Activated B cell treated with CpG ODN at 0.5 μM for 24 hours (primary cell): ENCODE results near the gene TMEM164. TPM values are rescaled to one million over a fixed set of nuclear protein-coding genes. Genes with fewer than 3 reads are reported as not detected.

Experiments used
- ATAC-seq: fragments of 200-7000 bp; cut with Tn5 transposase; one replicate; pipeline ENCODE4 v1.10.0; 2021; ENCODE audit warnings: low read depth, mild to moderate bottlenecking, moderate library complexity
- CTCF ChIA-PET: fragments of 350-600 bp; sonication (Branson Sonifier 250); formaldehyde crosslinking; loops from one replicate; lab custom pipeline; 2021; ENCODE audit warnings: antibody characterized with exemption; lab: Charles Lee
- POLR2A ChIA-PET: fragments of 350-600 bp; sonication (Branson Sonifier 250); formaldehyde crosslinking; loops from one replicate; lab custom pipeline; 2021; ENCODE audit warnings: antibody characterized with exemption; lab: Charles Lee
- DNase-seq: peaks from one replicate; pipeline ENCODE4 v3.0.0; 2022
- H3K27ac Mint-ChIP-seq: one replicate; pipeline ENCODE4 v1.8.0; 2020; ENCODE audit warnings: mixed read lengths
- H3K27me3 Mint-ChIP-seq: one replicate; pipeline ENCODE4 v1.8.0; 2021; ENCODE audit warnings: mixed read lengths
- H3K36me3 Mint-ChIP-seq: one replicate; pipeline ENCODE4 v1.8.0; 2021; ENCODE audit warnings: low read depth, mixed read lengths
- H3K4me1 Mint-ChIP-seq: one replicate; pipeline ENCODE4 v1.8.0; 2021; ENCODE audit warnings: mixed read lengths
- H3K4me3 Mint-ChIP-seq: one replicate; pipeline ENCODE4 v1.8.0; 2020; ENCODE audit warnings: mild to moderate bottlenecking, mixed read lengths
- H3K9me3 Mint-ChIP-seq: one replicate; pipeline ENCODE4 v1.8.0; 2020; ENCODE audit warnings: mixed read lengths
- intact Hi-C: fragments of 100-400 bp; cut with micrococcal nuclease; formaldehyde crosslinking; loops from one replicate; pipeline ENCODE4 v1.15.1; 2024
- total RNA-seq: library from RNA; stranded (reverse); gene quantifications from 2 replicates; pipeline ENCODE4 v1.2.3, GENCODE V29; 2022
- TF ChIP-seq, protein P1 (sequence below): fragments of 200-600 bp; IDR thresholded peaks from one replicate; pipeline ENCODE4 v1.8.0; 2022; ENCODE audit warnings: antibody characterized with exemption, mild to moderate bottlenecking

Gene TMEM164
- total RNA-seq, 1 donor from 2014 or later, result 21.8 TPM

- intact Hi-C loops, result no loop called here
- no peak for ATAC-seq
- TF ChIP-seq, protein P1, sequence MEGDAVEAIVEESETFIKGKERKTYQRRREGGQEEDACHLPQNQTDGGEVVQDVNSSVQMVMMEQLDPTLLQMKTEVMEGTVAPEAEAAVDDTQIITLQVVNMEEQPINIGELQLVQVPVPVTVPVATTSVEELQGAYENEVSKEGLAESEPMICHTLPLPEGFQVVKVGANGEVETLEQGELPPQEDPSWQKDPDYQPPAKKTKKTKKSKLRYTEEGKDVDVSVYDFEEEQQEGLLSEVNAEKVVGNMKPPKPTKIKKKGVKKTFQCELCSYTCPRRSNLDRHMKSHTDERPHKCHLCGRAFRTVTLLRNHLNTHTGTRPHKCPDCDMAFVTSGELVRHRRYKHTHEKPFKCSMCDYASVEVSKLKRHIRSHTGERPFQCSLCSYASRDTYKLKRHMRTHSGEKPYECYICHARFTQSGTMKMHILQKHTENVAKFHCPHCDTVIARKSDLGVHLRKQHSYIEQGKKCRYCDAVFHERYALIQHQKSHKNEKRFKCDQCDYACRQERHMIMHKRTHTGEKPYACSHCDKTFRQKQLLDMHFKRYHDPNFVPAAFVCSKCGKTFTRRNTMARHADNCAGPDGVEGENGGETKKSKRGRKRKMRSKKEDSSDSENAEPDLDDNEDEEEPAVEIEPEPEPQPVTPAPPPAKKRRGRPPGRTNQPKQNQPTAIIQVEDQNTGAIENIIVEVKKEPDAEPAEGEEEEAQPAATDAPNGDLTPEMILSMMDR, result no peak
- CTCF ChIA-PET, result no interaction called here
- peaks cover 4% of the 10 kb centered on the region for H3K36me3 Mint-ChIP-seq
- no peak overlapping the region for H3K4me3 Mint-ChIP-seq
- POLR2A ChIA-PET, result no interaction called here
- H3K9me3 Mint-ChIP-seq, result no peaks in the 10 kb centered on the region
- H3K4me1 Mint-ChIP-seq, result peaks cover 22% of the 10 kb centered on the region
- no peak overlapping the region for H3K27ac Mint-ChIP-seq
- DNase-seq, result no peak
- H3K27me3 Mint-ChIP-seq, result no peaks in the 10 kb centered on the region
Measured at GRCh38 chrX:110032534-110033147, 29.7 kb downstream of the TMEM164 start.

GRCh38 chrX:110034036-110034435 lies 31.1 kb downstream of the TMEM164 start:
- no peak overlapping the region for H3K4me3 Mint-ChIP-seq
- H3K36me3 Mint-ChIP-seq, result peaks cover 5% of the 10 kb centered on the region
- TF ChIP-seq, protein P1, result no peak
- CTCF ChIA-PET, result no interaction called here
- no peak for DNase-seq
- no peak overlapping the region for H3K27ac Mint-ChIP-seq
- no peak for ATAC-seq
- POLR2A ChIA-PET, result no interaction called here
- peaks cover 17% of the 10 kb centered on the region for H3K4me1 Mint-ChIP-seq
- intact Hi-C loops, result no loop called here
- H3K27me3 Mint-ChIP-seq, result no peaks in the 10 kb centered on the region
- no peaks in the 10 kb centered on the region for H3K9me3 Mint-ChIP-seq

DNA sequence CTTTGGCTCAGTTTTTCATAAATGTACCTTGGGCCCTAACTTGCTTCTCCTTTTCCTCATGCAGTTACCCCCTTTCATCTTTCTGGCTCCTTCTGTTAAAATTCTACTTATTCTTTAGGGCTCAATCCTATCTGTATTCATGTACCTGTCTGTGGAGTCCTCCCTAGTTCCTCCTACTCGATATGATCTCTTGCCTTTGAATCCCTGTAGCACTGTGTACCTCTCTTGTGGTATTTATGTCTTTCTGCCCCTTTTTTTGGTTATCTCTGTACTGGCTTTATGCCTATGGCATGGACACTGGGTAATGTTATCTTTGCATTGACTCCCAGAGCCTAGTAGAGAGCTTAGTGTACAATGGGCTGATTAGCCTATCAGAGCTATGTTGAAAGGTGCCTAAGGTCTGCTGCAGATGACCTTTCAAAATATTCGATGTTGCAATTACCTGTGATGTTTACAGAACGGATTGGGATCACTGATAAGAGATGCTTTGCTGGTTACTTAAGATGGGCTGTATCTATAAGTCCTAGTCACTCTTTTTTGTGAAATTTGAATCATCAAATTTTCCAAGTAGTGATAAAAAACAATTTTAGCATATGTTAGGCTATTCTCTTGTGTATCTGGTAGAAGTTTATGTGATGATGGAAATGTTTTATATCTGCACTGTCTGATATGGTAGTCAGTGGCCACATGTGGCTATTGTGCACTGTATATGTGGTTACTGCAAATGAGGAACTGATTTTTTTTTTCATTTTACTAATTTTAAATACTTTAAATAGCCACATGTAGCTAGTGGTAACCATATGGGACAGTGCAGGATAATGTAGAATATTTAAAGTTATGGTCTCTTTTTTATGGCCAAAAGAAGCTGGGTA lies 33.5 kb downstream of the TMEM164 start:
- Mint-ChIP-seq H3K27me3 (no peaks in the 10 kb centered on the region), H3K36me3 (peaks cover 10% of the 10 kb centered on the region), H3K4me1 (peaks cover 12% of the 10 kb centered on the region), H3K4me3 (no peak overlapping the region), H3K9me3 (no peaks in the 10 kb centered on the region), H3K27ac (no peak overlapping the region)
- ATAC-seq (no peak), DNase-seq (no peak)
- intact Hi-C loops, result no loop called here
- CTCF ChIA-PET, result no interaction called here
- POLR2A ChIA-PET, result no interaction called here
- TF ChIP-seq, protein P1, result no peak

GRCh38 chrX:110037178-110037577 lies 34.3 kb downstream of the TMEM164 start:
- no peaks in the 10 kb centered on the region for H3K27me3 Mint-ChIP-seq
- H3K36me3 Mint-ChIP-seq, result peaks cover 10% of the 10 kb centered on the region
- H3K27ac Mint-ChIP-seq, result no peak overlapping the region
- ChIA-PET POLR2A (no interaction called here), CTCF (no interaction called here)
- TF ChIP-seq, protein P1, result no peak
- H3K9me3 Mint-ChIP-seq, result no peaks in the 10 kb centered on the region
- peaks cover 14% of the 10 kb centered on the region for H3K4me1 Mint-ChIP-seq
- intact Hi-C loops, result no loop called here
- ATAC-seq, result no peak
- H3K4me3 Mint-ChIP-seq, result no peak overlapping the region
- DNase-seq, result no peak

DNA sequence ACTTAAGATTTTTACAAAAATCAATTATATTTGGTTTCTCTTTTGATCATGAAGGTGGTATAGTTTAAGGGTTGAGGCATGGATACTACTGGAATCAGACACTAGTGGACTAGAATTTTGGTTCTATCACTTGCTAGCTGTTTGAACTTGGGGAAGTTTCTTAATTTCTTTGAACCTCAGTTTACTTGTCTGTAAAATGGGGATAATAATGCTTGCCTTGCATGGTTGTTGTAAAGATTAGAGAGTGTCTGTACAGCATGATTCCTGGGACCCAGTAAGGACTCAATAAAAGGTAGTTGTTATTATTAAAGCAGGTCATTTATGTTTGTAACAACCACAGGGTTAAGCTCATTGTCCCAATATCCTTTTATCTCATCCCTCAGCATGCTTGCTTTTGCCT lies 36.0 kb downstream of the TMEM164 start:
- Mint-ChIP-seq H3K9me3 (no peaks in the 10 kb centered on the region), H3K36me3 (peaks cover 10% of the 10 kb centered on the region), H3K27me3 (no peaks in the 10 kb centered on the region), H3K4me1 (peaks cover 29% of the 10 kb centered on the region), H3K27ac (no peak overlapping the region), H3K4me3 (no peak overlapping the region)
- CTCF ChIA-PET, result no interaction called here
- POLR2A ChIA-PET, result no interaction called here
- TF ChIP-seq, protein P1, result no peak
- ATAC-seq (no peak), DNase-seq (no peak)
- intact Hi-C loops, result no loop called here
